Neuronal stem cell (in vitro differentiated cells): Measurements from ENCODE around the gene SAP25.

Experiments used
- DNase-seq: peaks from one replicate; pipeline ENCODE4 v3.0.0-alpha.2; 2013; ENCODE audit warnings: low spot score
- H2AFZ ChIP-seq: one replicate; pipeline ENCODE4 v1.6.1; 2013; ENCODE audit warnings: mild to moderate bottlenecking, low read length, inconsistent platforms
- H2AK5ac ChIP-seq: 2 replicates; pipeline ENCODE4 v1.6.1; 2013; ENCODE audit warnings: low read depth, mild to moderate bottlenecking, inconsistent platforms, low read length, moderate library complexity, mixed read lengths
- H2BK120ac ChIP-seq: 2 replicates; pipeline ENCODE4 v1.6.1; 2013; ENCODE audit warnings: low read depth, mild to moderate bottlenecking, inconsistent platforms, low read length, moderate library complexity, mixed read lengths
- H2BK12ac ChIP-seq: one replicate; pipeline ENCODE4 v1.6.1; 2013; ENCODE audit warnings: low read length, inconsistent platforms
- H2BK15ac ChIP-seq: 2 replicates; pipeline ENCODE4 v1.6.1; 2013; ENCODE audit warnings: mild to moderate bottlenecking, low read length, inconsistent platforms, mixed read lengths
- H2BK5ac ChIP-seq: one replicate; pipeline ENCODE4 v1.6.1; 2013; ENCODE audit warnings: inconsistent platforms, mild to moderate bottlenecking, low read length, moderate library complexity
- H3K14ac ChIP-seq: one replicate; pipeline ENCODE4 v1.6.1; 2013; ENCODE audit warnings: low read length, inconsistent platforms
- H3K18ac ChIP-seq: 2 replicates; pipeline ENCODE4 v1.6.1; 2013; ENCODE audit warnings: low read length, inconsistent platforms
- H3K23ac ChIP-seq: 2 replicates; pipeline ENCODE4 v1.6.1; 2013; ENCODE audit warnings: low read depth, mild to moderate bottlenecking, mixed read lengths, low read length, inconsistent platforms; ENCODE audit not compliant: poor library complexity
- H3K27ac ChIP-seq: replicated peaks from 3 replicates; pipeline ENCODE4 v1.5.1; 2013; ENCODE audit warnings: low read length, inconsistent platforms
- H3K27me3 ChIP-seq, 3 experiments: 2 replicates each; pipeline ENCODE4 v1.6.1; 2013; ENCODE audit warnings: low read length in 3 of 3, mild to moderate bottlenecking in 2 of 3, inconsistent platforms in 1 of 3, low read depth in 1 of 3, mixed read lengths in 1 of 3, moderate library complexity in 1 of 3; ENCODE audit not compliant: control insufficient read depth in 3 of 3, insufficient read depth in 3 of 3
- H3K36me3 ChIP-seq, 2 donors: replicated peaks in 1 of 2; 2 replicates each; pipeline ENCODE4 v1.6.1; 2013; ENCODE audit warnings: low read length in 2 of 2; ENCODE audit not compliant: control insufficient read depth in 2 of 2, insufficient read depth in 2 of 2
- H3K4ac ChIP-seq: 2 replicates; pipeline ENCODE4 v1.6.1; 2013; ENCODE audit warnings: inconsistent platforms, mild to moderate bottlenecking, low read length, moderate library complexity
- H3K4me1 ChIP-seq, 2 donors: 1 replicate in 1 of 2; 2 replicates in 1 of 2; pipeline ENCODE4 v1.6.1; 2013; ENCODE audit warnings: low read length in 2 of 2, low read depth in 1 of 2; ENCODE audit not compliant: control insufficient read depth in 2 of 2, insufficient read depth in 1 of 2
- H3K4me2 ChIP-seq: one replicate; pipeline ENCODE4 v1.6.1; 2013; ENCODE audit warnings: mild to moderate bottlenecking, low read length, inconsistent platforms; ENCODE audit not compliant: insufficient read depth, poor library complexity, severe bottlenecking
- H3K4me3 ChIP-seq, 2 donors: 2 replicates each; pipeline ENCODE4 v1.5.1; 2013; ENCODE audit warnings: low read length in 2 of 2, mild to moderate bottlenecking in 2 of 2, inconsistent platforms in 1 of 2, moderate library complexity in 1 of 2
- H3K79me1 ChIP-seq: one replicate; pipeline ENCODE4 v1.6.1; 2013; ENCODE audit warnings: low read depth, mild to moderate bottlenecking, inconsistent platforms, low read length, moderate library complexity
- H3K9ac ChIP-seq: one replicate; pipeline ENCODE4 v1.6.1; 2013; ENCODE audit warnings: mild to moderate bottlenecking, low read depth, low read length, inconsistent platforms; ENCODE audit not compliant: poor library complexity
- H3K9me3 ChIP-seq, 2 donors: replicated peaks in 1 of 2; 2 replicates each; pipeline versions ENCODE3 to v1.6.1; 2013; ENCODE audit warnings: low read length in 2 of 2, mild to moderate bottlenecking in 2 of 2, inconsistent platforms in 1 of 2, low read depth in 1 of 2, mixed read lengths in 1 of 2, moderate library complexity in 1 of 2; ENCODE audit not compliant: control insufficient read depth in 2 of 2, insufficient read depth in 1 of 2
- H4K8ac ChIP-seq: one replicate; pipeline ENCODE4 v1.6.1; 2013; ENCODE audit warnings: low read depth, mild to moderate bottlenecking, inconsistent platforms, low read length, moderate library complexity
- H4K91ac ChIP-seq: one replicate; pipeline ENCODE4 v1.6.1; 2013; ENCODE audit warnings: low read length, low read depth, mild to moderate bottlenecking, inconsistent platforms; ENCODE audit not compliant: poor library complexity
- WGBS, 2 donors: extraction: QIAGEN DNeasy Blood & Tissue Kit; methylation state at CpG; one replicate each; pipeline ENCODE4 v1.1.7; 2013; ENCODE audit warnings: missing lambda C conversion rate in 2 of 2, mixed read lengths in 1 of 2; ENCODE audit not compliant: insufficient read length in 2 of 2, insufficient replicate concordance in 1 of 2; ENCODE audit errors: extremely low coverage in 2 of 2; 5-methylcytosine and 5-hydroxymethylcytosine counted together

Gene SAP25

DNA sequence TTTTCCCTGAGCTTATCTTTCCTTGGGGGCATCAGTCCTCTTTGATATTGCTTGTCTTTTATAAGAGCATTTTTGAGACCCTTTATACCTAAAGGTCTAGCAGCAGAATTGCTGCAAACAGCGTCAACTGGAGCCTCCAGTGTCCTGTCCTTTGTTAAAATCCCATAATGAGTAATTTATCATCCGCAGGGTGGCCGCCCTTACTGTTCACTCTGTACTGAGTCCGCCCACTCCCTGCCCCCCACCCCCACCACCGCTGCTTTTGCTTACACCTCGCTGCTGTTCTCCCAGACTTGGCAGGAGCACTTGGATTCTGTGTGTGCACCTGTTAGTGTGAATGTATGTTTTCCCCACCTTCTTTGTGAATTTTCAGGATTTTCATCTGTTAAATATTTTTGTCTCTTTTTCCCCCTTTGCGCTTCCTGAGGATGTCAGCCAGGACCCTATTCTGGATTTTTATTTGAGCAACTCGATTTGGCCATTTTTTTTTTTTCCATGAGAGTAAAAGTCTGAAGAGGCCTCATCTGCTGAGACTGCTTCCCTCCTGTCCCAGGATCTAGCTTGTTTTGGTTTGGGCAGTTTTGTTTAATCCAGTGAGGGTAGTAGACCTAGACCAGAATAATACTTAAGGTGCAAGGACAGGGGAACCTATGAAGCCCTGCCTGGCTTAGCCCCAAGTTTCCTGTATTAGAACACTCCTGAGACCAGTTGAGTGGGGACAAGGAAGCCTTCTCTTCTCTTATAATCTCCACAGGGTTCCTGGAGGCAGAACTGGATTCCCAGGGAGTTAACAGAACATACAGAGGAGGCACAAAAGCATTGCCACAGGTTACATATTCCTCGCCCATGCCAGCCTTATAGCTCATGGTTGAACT lies 26.5 kb downstream of the SAP25 start:
- DNase-seq = no peak
- H3K27ac ChIP-seq = no peak overlapping the region
- no peak overlapping the region for H4K91ac ChIP-seq
- H3K36me3 ChIP-seq = peaks cover 5 to 29% of the 10 kb centered on the region in 2 donors
- H4K8ac ChIP-seq = no peak overlapping the region
- no peak overlapping the region for H3K14ac ChIP-seq
- H3K9me3 ChIP-seq = no peaks in the 10 kb centered on the region
- no peak overlapping the region for H3K23ac ChIP-seq
- no peak overlapping the region for H2BK15ac ChIP-seq
- H2BK12ac ChIP-seq = no peak overlapping the region
- peak overlapping the region; percentile 25 for H3K9ac ChIP-seq
- no peak overlapping the region for H2AFZ ChIP-seq
- no CpG with 5 or more reads among the region's 9 CpGs for WGBS, 2 donors
- no peak overlapping the region for H2AK5ac ChIP-seq
- H3K79me1 ChIP-seq = no peaks in the 10 kb centered on the region
- H2BK5ac ChIP-seq = no peak overlapping the region
- peaks cover 8 to 32% of the 10 kb centered on the region in 2 donors for H3K4me1 ChIP-seq
- H3K27me3 ChIP-seq = no peaks in the 10 kb centered on the region
- no peak overlapping the region for H3K18ac ChIP-seq
- H3K4me2 ChIP-seq = no peak overlapping the region
- no peak overlapping the region for H3K4me3 ChIP-seq
- no peak overlapping the region for H3K4ac ChIP-seq
- H2BK120ac ChIP-seq = no peak overlapping the region

DNA sequence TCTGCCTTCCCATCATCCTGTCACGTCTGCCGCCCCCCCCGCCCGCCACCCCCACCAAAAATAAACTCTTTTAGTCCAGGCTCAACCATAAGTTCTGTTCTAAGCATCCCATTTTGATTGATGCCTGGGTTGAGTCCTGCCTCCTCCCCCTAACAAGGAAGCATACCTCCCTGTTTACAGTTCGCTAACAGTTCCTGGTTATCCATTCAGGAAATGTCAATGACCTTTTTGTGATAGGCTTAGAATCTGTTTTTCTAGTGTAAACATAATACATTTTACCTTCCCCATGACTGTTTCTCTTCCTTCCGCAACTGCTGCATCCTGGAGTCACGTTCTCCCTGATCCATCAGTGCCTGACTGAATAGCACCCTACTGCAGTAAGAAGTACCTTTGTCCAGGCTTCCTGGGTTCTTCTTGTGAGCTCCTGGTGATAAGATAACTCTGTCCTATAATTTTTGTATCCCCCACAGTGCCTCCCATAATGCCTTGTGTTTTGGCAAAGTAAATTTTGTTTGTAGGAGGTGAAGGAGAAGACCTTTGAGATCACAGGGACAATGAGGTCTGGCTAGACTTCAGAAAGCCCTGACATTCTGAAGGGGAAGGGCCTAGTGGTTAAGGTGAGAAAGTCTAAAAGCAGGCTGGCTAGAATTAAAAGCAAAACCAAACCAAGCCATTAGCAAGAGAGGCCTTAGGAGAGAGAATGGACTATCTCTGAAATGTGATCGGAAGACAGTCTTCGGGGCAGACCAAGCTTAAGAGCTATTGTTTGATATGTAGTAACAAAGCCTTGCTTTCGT lies 27.4 kb downstream of the SAP25 start:
- no peak for DNase-seq
- no peak overlapping the region for H3K4ac ChIP-seq
- no peak overlapping the region for H3K4me3 ChIP-seq
- no peak overlapping the region for H4K8ac ChIP-seq
- H2BK5ac ChIP-seq = no peak overlapping the region
- H3K27ac ChIP-seq = no peak overlapping the region
- no peak overlapping the region for H2AK5ac ChIP-seq
- WGBS, 2 donors = no CpG with 5 or more reads among the region's 10 CpGs
- peak overlapping the region; percentile 17 for H2AFZ ChIP-seq
- no peak overlapping the region for H4K91ac ChIP-seq
- H3K9ac ChIP-seq = no peak overlapping the region
- H2BK12ac ChIP-seq = no peak overlapping the region
- no peak overlapping the region for H3K23ac ChIP-seq
- H2BK15ac ChIP-seq = no peak overlapping the region
- no peaks in the 10 kb centered on the region for H3K79me1 ChIP-seq
- no peak overlapping the region for H2BK120ac ChIP-seq
- H3K14ac ChIP-seq = no peak overlapping the region
- H3K4me1 ChIP-seq = peaks cover 8 to 32% of the 10 kb centered on the region in 2 donors
- no peak overlapping the region for H3K18ac ChIP-seq
- H3K4me2 ChIP-seq = no peak overlapping the region
- H3K36me3 ChIP-seq = peaks cover 5 to 21% of the 10 kb centered on the region in 2 donors
- no peaks in the 10 kb centered on the region for H3K9me3 ChIP-seq
- no peaks in the 10 kb centered on the region for H3K27me3 ChIP-seq

- Histone ChIP-seq H2BK12ac (no peak overlapping the region), H3K27ac (no peak overlapping the region), H3K27me3 (no peaks in the 10 kb centered on the region), H3K9me3 (no peaks in the 10 kb centered on the region), H3K9ac (no peak overlapping the region), H3K23ac (no peak overlapping the region), H3K18ac (no peak overlapping the region), H3K4me2 (no peak overlapping the region), H3K14ac (no peak overlapping the region), H3K4me1 (peaks cover 8 to 32% of the 10 kb centered on the region in 2 donors), H2BK5ac (no peak overlapping the region), H3K4ac (no peak overlapping the region), H4K91ac (no peak overlapping the region), H3K4me3 (no peak overlapping the region), H3K79me1 (no peaks in the 10 kb centered on the region), H4K8ac (no peak overlapping the region), H2BK120ac (no peak overlapping the region), H2AFZ (peak overlapping the region; percentile 17), H2BK15ac (no peak overlapping the region), H3K36me3 (peaks cover 5 to 17% of the 10 kb centered on the region in 2 donors), H2AK5ac (no peak overlapping the region)
- WGBS, 2 donors = no CpG with 5 or more reads among the region's 3 CpGs
- DNase-seq = no peak
Measured at GRCh38 chr7:100545360-100546128, 28.2 kb downstream of the SAP25 start.
